Skeletal muscle cell (primary cell): Measurements from ENCODE around the gene COMMD6.
"Not testable (repeated sequence)": the region's sequence is repeated elsewhere in the genome, so short reads cannot be mapped to it uniquely, and the experiment has no call there.

Experiments
- DNase-seq: peaks from one replicate; pipeline ENCODE4 v3.0.0-alpha.2; 2010; ENCODE audit warnings: low read depth
- H3K4me3 ChIP-seq: 2 replicates; pipeline ENCODE4 v1.5.1; 2011; ENCODE audit warnings: low read depth, mild to moderate bottlenecking, control low read depth, low read length, moderate library complexity

COMMD6 gene

DNA sequence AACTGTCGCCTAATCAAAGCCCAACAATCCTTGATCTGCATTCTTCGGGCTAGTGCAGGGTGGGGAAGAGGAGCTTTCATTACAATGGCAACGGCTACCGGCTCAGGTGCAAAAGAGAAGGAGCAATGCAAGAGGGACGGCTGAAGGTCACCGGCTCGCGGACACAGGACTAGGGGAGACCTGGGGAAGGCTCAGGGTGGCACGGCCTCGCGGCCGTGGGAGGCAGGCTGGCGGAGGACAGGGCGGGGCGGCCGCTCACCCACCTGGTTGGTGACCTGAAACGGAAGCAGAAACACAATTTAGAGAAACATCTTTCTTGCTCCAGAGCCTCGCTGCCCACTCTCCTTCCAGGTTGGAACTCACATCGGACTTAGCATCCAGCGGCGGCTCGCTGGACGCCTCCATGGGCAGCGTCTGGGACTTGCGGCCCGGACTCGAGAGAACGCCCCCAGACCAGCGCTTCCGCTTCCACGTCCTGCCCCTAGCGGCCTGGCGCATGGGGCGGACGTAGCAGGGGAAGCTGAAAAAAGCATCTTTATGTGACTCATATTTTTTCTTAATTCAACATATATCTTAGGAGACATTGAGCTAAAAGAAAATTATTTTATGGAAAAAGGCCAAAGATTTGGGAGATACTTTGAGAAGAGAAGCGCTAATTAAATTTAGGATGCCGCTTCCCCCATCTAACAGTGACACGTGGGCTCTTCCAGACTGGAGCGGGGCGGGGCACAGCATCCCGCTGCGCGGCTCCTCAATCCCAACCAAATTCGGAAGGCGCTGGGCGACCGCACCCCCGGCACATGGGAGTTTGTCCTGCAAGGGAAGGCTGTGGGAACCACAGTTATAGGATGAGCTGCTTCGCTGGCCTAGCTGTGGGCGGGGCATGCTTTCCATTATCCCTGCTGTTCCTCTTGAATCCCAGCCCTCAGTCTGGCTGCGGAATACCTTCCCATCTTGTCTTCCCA, at the start of gene COMMD6:
Gene COMMD6, minus strand, starts transcription at position 441 of the 965 bp plus-strand sequence. Its CDS starts 36 bp downstream, at position 405.
- peak; percentile 59 for DNase-seq
- peak within 1 kb of the TSS; percentile 89 for H3K4me3 ChIP-seq

GRCh38 chr13:75585153-75585552, 47.5 kb upstream of the COMMD6 start:
- no peak for DNase-seq
- H3K4me3 ChIP-seq: no peak overlapping the region

DNA sequence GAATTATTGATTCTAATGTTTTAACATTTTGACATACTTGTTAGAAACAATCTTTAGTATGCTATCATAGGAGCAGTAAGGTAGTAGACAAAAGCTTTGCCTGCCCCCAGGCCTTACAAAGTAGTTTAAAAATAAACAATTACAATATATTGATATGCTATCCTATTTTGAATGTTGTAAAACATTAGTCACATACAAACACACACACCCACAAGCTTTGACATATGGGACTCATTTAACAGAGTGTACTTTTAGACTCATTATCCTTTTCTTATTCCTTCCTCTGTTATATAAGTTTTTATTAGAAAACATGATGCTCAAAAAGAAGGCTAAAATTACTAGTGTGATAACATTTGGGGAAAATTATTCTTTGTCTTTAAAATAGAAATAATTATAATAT, 45.5 kb upstream of the COMMD6 start:
- DNase-seq: no peak
- H3K4me3 ChIP-seq: no peak overlapping the region

DNA sequence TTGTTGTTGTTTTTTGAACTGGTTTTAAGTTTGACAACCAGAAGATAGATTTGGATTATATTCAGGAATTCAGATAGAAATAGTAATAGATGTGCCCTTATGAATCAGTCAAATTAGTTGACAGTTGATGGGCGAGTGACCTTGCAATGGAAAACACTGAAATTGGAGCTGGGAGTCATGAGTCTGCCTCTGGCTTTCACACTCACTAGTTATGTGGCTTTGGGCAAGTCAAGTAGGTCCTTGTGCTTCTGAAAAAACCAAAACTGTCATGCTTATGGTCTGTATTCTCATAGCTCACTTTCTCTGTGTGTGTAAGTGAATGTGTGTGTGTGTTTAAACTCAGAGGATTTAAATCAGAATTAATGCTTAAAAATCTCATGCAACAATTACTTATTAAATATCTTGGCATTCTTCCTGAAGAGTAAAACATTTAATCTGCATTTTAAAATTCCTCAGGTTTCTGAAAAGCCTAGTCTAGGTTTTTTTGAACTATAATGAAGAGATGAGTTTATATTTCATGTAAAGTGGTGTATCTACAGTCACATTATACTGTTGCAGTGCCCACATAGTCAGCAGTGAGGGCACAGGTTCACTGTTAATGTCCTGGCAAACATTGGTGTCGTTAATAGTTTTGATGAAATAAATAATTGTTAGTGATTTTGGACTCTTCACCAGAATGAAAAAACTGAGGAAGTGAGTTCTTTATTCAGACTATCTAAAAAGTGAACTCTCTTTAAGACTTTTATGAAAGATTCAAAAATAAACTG, 44.4 kb upstream of the COMMD6 start:
- no peak for DNase-seq
- H3K4me3 ChIP-seq: no peak overlapping the region

GRCh38 chr13:75579529-75579928, 41.9 kb upstream of the COMMD6 start:
- DNase-seq: no peak

GRCh38 chr13:75569576-75569975, 31.9 kb upstream of the COMMD6 start:
- H3K4me3 ChIP-seq: no peak overlapping the region
- no peak for DNase-seq

More at GRCh38 chr13:75579529-75579928, 41.9 kb upstream of the COMMD6 start:
- H3K4me3 ChIP-seq: no peak overlapping the region

- peak; percentile 40 for DNase-seq
- H3K4me3 ChIP-seq: no peak overlapping the region
These were observed 29.0 kb upstream of the COMMD6 start for GRCh38 chr13:75566658-75567057.

DNA sequence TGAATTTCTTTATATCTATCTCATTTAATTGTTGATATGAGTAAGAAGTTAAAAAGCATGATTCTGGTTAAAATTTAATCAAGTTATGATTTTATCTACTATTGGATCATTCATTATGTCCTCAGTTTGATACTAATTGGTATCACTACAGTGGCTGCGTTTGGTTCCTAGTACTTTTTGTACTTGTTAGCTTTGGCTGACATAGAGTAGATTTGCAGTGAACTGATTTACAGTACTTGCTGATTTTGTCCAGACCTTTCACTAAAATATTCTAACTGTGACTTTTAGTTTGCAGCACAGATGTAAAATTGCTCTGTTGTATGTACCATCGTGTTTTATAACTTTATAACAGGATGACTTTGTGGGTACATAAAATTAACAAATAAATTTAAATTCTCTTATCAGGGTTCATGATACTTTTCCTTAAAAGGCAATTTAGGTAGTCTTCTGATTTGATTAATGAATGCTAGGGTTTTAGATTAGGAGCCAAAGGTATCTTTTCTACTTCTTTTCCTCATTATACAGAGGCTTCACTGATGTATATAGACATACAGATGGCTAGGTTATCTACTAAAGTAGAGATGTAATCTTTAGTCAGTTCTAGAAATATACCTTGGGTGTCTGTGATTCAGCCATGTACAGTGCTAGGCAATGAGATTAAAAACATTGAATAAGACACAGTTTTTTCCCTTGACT, 20.7 kb upstream of the COMMD6 start:
- H3K4me3 ChIP-seq: no peak overlapping the region
- no peak for DNase-seq

DNA sequence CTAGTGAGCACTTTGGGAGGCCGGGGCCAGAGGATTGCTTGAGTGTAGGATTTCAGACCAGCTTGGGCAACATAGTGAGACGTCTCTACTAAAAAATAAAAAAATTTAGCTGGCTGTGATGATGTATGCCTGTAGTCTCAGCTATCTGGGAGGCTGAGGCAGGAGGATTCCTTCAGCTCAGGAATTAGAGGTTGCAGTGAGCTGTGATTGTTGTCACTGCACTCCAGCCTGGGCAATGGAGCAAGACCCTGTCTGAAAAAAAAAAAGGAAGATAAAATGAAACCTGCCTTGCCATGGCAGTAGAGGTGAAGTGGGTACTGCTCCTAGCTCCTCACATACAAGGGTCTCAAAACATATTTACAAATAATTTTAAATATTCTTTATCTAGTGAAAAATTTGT, 19.3 kb upstream of the COMMD6 start:
- no peak for DNase-seq

GRCh38 chr13:75555836-75556235, 18.2 kb upstream of the COMMD6 start:
- no peak for DNase-seq
- H3K4me3 ChIP-seq: no peak overlapping the region

More for the DNA sequence above, 19.3 kb upstream of the COMMD6 start:
- H3K4me3 ChIP-seq: no peak overlapping the region

GRCh38 chr13:75554981-75555380, 17.3 kb upstream of the COMMD6 start:
- H3K4me3 ChIP-seq: no peak overlapping the region
- DNase-seq: no peak

DNA sequence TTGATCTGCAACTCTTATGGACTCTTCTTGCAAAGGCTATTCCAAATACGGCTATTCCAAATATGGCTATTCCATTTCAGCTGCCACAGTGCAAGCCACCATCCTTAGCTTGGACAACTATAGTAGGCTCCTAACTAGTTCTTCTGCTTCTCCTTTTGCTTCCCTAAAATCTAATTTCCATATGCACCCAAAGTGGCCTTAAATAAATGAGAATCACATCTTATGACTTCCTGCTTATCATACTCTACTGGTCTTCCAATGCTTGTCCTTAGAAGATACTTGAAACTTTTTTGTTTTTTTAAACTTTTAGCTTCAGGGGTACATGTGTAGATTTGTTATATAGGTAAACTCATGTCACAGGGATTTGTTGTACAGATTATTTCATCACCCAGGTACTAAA, 16.8 kb upstream of the COMMD6 start:
- DNase-seq: no peak
- H3K4me3 ChIP-seq: no peak overlapping the region

GRCh38 chr13:75550159-75550567, 12.5 kb upstream of the COMMD6 start:
- peak; percentile 52 for DNase-seq

DNA sequence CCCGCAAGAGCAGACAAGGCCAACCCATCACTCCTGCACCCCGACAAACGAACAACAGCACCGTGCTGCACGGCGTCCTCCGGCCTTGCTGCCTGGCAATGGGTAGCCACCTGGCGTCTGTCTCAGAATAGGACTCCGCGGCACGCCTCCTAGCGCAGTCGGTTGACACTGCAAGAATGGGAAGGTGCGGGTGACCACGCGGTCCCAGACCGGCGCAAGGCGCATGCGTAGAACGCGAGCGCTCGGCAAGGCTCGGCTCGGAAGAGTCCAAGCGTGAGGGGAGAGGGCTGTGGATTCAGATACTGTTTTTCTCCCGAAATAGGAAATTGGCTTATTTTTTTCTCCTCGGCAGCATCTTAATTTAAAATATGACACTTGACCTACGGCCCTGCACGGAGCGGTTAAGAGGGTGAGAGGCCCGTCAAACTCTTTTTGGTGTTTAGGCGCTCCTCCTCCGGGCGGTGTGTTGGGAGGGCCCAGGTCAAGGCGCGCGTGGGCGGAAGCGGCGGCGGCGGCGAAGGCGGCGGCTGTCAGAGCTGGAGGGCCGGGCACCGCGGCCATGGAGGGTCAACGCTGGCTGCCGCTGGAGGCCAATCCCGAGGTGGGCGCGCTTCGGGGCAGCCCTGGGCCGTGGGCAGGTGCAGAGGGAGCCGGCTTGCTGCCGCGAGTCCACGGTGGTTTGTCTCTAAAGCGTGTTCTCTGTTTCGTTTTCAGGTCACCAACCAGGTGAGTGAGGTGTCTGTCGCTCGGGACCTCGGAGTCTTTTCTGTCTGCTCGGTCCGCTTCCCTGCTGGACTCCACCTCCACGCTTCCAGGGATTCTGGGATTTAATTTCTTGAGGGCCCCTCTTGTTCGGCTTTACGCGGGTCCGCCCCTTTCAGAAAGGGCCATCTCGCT, 11.9 kb upstream of the COMMD6 start, which contains the start of gene UCHL3:
Gene UCHL3, plus strand, starts transcription at position 530 of the 897 bp plus-strand sequence. Its CDS starts 30 bp downstream, at position 560.
- peak; percentile 82 for DNase-seq
- peak within 1 kb of the TSS; percentile 96 for H3K4me3 ChIP-seq

More at GRCh38 chr13:75550159-75550567, 12.5 kb upstream of the COMMD6 start:
- peak overlapping the region; percentile 96 for H3K4me3 ChIP-seq

GRCh38 chr13:75547917-75548316, 10.3 kb upstream of the COMMD6 start:
- H3K4me3 ChIP-seq: no peak overlapping the region
- no peak for DNase-seq

DNA sequence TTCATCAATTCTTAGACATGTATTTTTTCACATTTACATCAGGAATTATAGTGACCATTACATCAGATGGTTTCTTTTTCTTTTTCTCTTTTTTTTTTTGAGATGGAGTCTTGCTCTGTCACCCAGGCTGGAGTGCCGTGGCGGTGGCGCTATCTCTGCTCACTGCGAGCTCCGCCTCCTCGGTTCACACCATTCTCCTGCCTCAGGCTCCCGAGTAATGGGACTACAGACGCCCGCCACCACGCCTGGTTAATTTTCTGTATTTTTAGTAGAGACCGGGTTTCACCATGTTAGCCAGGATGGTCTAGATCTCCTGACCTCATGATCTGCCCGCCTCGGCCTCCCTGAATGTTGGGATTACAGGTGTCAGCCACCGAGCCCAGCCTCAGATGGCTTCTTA, 7.7 kb upstream of the COMMD6 start:
- not testable (repeated sequence) for DNase-seq, H3K4me3 ChIP-seq

- H3K4me3 ChIP-seq: no peak overlapping the region
- peak; percentile 70 for DNase-seq
These were observed 7.2 kb upstream of the COMMD6 start for GRCh38 chr13:75544681-75545330.

DNA sequence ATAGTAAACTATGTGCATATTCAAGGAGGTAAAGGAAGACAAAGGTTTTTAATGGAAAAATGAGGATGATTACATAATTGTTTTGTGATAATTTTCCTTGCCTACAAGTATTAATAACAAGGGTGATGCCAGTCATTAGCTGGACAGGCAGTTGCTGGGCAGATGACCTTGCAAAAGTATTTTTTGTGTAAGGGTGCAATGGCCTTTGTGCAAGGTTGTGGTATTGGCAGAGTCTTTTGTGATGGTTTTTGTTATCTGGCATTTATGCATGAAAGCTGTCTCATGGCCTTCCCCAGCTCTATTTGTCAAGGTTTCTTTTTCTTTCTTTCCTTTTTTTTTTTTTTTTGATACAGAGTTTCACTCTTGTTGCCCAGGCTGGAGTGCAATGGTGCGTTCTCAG, 4.3 kb upstream of the COMMD6 start:
- no peak overlapping the region for H3K4me3 ChIP-seq
- DNase-seq: no peak
